ENCODE results near the gene KLK4.
A peak's percentile ranks its signal among the peaks of the same experiment; 100 is the strongest.

Gene KLK4, protein sequence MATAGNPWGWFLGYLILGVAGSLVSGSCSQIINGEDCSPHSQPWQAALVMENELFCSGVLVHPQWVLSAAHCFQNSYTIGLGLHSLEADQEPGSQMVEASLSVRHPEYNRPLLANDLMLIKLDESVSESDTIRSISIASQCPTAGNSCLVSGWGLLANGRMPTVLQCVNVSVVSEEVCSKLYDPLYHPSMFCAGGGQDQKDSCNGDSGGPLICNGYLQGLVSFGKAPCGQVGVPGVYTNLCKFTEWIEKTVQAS

GRCh38 chr19:50911206-50912101 lies at the start of gene KLK4:
Gene KLK4 (minus strand): TSS chr19:50911395. CDS start chr19:50910738, 657 bp downstream.
- DNase-seq: no peak

DNA sequence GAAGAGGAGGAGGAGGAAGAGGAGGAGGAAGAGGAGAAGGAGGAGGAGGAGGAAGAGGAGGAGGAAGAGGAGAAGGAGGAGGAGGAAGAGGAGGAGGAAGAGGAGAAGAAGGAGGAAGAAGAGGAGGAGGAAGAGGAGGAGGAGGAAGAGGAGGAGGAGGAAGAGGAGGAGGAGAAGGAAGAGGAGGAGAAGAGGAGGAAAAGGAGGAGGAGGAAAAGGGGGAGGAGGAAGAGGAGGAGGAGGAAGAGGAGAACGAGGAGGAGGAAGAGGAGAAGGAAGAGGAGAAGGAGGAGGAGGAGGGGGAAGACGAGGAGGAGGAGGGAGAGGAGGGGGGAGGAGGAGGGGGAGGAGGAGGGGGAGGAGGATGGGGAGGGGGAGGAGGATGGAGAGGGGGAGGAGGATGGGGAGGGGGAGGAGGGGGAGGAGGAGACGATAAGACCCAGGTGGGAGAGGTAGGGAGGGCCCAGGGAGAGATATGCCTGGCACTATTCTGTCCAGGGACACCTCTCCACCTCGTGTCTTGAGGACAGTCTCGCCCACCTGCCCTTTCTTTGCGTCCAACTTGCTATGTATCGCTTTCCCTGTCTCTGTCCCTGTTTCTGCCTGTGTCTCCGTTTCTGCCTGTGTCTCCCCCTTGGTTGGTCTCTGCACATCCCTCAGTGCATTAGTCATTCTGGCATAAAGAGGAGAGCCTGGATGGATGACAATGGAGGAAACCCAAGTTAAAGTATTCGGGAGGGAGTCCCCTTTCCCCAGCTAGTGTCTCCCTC lies 48.7 kb upstream of the KLK4 start:
- no peak for DNase-seq

- DNase-seq: no peak
These were observed 46.4 kb upstream of the KLK4 start for GRCh38 chr19:50957587-50957986.

GRCh38 chr19:50952910-50953309 lies 41.7 kb upstream of the KLK4 start, which contains the start of gene KLK5:
Gene KLK5 (minus strand): TSS chr19:50953038. CDS start chr19:50952657, 381 bp downstream.
- DNase-seq: no peak

DNA sequence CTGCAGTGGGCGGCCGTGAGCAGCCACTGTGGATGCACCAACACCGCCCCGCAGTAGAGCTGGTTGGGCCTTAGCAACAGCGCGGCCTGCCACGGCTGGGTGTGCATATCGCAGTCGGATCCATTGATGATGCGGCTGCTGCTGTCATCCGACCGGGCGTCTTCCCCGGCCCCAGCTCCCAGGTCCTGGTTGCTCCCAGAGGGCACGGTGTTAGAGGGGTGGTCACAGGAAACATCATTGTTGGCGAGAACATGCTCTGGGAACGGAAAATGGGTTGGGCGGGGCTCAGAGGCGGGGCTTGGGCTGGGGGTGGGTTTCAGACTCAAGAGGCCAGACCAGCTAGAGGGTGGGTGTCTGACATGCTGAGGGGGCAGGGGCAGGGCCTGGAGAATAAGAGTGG lies 38.7 kb upstream of the KLK4 start:
- DNase-seq: no peak

- no peak for DNase-seq
These were observed 35.9 kb upstream of the KLK4 start for GRCh38 chr19:50947123-50947522.

- no peak for DNase-seq
These were observed 33.6 kb upstream of the KLK4 start for GRCh38 chr19:50944795-50945194.

DNA sequence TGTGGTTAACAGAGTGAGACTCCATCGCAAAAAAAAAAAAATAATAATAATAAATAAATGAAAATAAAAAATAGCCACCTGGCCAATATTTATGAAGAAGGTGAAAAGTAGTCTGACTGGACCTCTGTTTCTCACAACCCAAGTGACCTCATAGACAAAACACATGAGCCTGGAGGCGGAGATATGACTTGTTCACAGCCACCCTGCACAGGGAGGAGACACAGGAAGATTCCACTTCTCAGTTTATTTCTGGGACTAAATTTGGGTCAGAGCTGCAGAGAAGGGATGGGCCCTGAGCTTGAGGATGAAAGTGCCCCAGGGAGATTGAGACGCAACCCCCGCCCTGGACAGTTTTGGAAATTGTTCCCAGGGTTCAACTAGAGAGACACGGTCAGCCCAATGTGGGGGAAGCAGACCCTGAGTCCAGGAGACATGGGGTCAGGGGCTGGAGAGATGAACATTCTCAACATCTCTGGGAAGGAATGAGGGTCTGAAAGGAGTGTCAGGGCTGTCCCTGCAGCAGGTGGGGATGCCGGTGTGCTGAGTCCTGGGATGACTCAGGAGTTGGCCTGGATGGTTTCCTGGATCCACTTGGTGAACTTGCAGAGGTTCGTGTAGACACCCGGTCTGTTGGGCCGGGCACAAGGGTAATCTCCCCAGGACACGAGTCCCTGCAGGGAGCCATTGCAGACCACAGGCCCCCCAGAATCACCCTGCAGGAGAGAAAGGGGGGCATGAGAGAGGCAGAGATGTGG lies 32.1 kb upstream of the KLK4 start:
- no peak for DNase-seq

DNA sequence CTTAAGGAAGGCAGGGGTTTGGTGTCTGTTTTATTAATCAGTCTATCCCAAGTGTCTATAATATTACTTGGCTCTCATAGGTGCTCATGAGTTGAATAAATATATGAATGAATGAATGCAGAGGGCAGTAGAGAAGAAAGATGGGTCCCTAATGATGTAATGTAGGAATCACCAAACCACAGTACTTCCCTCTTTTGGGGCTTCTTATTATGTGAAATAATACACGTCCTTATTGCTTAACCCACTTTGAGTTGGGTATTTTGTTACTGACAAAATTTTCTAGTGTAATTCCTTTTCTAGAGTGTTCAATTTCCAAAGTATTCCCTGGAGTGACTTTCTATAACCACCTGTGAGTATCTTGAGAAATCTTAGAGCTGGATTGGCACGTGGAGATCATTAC lies 28.4 kb upstream of the KLK4 start:
- no peak for DNase-seq

DNA sequence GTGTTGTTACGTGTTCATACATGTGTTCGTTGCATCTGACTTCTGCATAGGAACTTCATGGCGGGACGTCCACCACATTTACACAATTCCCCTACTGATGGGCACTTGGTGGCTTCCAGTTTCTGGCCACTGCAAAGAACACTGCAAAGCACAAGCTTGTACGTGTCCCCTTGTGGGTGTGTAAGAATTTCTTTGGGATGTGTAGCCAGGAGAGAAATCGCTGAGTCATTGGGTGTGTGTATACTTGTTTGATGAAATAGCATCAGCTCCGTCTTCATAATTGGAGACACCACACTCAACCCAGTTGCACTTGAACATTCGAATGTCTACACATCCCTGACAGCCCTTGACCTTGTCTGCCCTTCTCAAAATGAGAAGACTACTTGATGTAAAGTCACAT lies 22.4 kb upstream of the KLK4 start:
- DNase-seq: no peak

- DNase-seq: no peak
These were observed 21.5 kb upstream of the KLK4 start for GRCh38 chr19:50932690-50933083.

- DNase-seq: no peak
These were observed 21.0 kb upstream of the KLK4 start for GRCh38 chr19:50932018-50932689.

- no peak for DNase-seq
These were observed 19.8 kb upstream of the KLK4 start for GRCh38 chr19:50931023-50931422.

DNA sequence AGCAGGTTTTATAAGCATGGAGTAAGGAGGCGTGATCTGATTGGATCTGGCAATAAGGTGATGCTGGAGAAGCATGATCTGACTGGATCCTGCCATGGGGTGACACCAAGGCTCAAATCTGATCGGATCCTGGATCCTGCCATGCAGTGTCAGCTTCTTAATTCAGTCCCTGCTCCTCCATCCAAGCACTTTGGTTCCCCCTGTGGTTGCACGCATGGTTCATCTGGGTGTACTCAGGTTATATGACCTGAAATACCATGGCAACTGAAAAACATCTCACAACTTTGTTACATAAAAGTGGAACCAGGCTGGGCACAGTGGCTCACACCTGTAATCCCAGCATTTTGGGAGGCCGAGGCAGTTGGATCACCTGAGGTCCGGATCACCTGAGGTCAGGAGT lies 17.6 kb upstream of the KLK4 start:
- DNase-seq: no peak

GRCh38 chr19:50926144-50926543 lies 14.9 kb upstream of the KLK4 start:
- DNase-seq: no peak

GRCh38 chr19:50925734-50926133 lies 14.5 kb upstream of the KLK4 start:
- no peak for DNase-seq

- no peak for DNase-seq
These were observed 13.4 kb upstream of the KLK4 start for GRCh38 chr19:50924586-50924985.

GRCh38 chr19:50922317-50922853 lies 11.2 kb upstream of the KLK4 start:
- DNase-seq: peak; percentile 69

DNA sequence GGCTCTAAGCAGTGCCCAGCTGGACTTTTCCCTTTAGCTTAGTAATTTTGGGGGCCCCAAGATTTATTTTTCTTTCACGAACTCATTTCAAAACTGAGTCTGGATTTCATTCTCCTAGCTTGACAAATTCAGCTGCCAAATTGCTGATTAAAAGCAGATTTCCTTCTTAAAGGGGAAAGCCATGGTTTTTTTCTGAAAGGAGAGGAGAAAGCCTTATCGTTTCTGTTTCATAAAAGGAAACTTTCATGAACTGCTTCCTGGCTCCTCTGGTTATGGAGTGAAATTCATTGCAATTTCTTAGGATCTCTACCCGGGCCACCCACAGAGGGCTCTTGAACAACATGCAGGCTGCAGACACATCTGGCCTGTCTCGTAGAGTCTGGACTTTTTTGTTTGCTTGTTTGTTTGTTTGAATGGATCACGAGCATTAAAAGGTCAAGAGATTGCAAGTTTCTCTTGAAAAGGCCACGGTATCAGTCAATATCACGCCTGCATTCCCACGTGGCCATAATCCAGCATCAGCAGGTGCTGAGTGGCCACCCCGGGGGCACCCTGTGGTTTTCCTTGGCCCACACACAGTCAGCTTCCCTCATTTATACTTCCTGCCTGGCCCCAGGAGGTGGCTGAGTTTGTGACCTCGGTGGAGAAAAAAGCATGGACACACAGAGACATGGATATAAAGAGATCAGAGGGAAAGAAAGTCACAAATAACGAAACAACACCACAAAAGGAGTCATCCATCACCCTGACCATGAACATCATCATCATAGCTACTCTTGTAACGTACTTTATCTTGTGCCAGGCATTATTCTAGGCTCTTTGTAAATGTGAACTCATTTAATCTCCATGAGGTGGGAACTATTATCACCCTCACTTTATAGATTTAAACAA lies 10.5 kb upstream of the KLK4 start:
- no peak for DNase-seq

GRCh38 chr19:50916069-50916468 lies 4.9 kb upstream of the KLK4 start:
- no peak for DNase-seq

Data from activated T-cell treated with anti-CD3 and anti-CD28 coated beads for 4 hours (primary cell).